ENCODE data around the gene PDIA4.
"Not testable (repeated sequence)": the region's sequence is repeated elsewhere in the genome, so short reads cannot be mapped to it uniquely, and the experiment has no call there.

Gene PDIA4

DNA sequence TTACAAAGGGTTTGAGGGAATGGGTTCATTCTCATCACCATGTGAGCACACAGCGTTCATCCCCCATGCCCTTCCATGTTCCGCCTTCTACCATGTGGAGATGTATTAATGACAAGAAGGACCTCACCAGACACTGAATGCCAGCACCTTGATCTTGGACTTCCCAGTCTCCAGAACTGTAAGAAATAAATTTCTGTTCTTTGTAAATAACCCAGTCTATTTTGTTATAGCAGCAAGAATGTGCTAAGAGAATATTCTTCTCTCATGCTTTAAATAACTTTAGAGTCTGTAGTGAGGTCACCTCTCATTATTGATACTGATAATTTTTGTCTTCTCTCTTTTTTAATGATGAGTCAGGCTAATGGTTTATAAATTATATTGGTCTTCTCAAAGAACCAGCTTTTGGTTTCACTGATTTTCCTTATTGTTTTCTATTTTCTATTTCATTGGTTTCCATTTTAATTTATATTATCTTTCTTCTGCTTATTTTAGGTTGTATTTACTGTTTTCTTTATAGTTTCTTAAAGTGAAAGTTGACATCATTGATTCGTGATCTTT lies 3.1 kb upstream of the PDIA4 start:
- no peak for DNase-seq

DNA sequence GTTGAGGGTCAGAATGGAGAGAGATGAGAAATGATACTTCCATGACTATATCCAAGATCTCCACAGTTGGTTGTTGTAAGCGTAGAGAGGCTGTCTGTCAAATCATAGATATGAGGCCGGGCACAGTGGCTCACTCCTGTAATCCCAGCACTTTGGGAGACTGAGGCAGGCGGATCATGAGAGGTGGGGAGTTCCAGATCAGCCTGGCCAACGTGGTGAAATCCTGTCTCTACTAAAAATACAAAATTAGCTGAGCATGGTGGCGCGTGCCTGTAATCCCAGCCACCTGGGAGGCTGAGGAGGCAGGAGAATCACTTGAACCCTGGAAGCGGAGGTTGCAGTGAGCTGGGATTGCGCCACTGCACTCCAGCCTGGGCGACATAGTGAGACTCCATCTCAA lies 2.1 kb upstream of the PDIA4 start:
- DNase-seq: not testable (repeated sequence)

DNA sequence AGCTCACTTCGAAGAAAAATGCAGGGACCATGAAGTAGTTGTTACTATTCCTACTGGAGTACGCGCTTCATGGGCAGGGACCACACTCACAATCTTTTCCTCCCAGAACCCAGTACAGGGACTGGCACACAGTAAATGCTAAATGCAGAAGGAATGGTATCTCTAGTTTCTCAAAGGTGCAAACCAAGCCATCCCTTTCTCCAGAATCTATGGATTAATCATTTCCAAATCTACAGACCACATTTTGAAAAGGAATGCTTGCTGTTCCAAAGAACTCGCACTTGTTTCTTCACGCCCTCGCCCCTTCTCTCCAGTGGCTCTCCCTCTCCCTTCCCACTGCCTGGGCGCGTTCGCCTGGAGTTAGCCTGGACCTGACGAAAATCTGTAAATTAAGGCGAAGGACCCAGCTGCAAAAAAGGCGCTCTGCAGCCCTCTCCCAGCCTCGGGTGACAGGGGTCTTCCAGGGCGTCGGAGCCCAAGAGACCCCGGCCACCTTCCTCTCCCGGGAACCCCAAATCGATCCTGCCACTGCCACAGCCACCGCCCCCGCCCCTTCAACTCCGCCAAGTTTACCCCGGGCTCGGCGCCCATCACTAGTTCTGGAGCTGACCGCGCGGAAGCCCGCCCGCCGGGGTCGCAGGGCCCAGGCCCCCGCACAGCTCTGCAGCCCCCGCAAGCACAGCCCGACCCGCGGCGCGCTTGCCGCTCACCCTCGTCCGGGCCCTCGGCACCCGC lies 527 bp downstream of the PDIA4 start:
- DNase-seq: no peak

DNA sequence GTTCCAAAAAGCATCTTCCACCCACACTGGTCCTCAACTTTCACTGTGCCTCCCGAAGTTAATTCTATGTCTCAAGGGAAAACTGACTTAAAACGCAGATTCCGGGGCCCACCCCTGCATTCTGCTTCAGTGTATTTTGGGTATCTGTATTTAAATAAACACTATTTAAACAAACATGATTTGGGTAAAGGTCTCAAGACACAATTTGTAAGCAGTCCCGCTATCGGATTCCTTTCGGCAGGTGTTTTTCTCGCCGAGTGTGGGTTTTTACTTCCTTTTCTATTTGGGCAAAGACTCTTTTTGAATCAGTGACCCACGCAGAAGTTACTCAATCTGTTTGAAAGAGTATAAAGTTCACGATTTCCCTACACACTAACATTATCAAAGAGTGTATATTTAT lies 1.2 kb downstream of the PDIA4 start:
- DNase-seq: no peak

DNA sequence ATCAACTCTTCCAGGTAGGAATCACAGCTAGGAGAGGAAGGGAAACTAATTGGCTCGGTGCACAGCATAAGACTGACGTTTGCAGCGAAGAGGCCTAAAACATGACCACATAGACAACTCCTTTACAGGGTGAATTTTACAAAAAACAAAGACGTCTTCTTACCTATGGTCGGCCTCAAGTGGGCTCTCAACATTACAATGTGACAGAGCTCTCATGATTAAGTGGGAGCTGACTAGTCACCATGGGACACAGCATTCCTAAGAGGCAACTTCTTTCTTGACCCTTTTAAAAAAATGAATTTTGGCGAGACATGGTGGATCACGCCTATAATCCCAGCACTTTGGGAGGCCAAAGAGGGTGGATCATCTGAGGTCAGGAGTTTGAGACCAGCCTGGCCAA lies 4.6 kb downstream of the PDIA4 start:
- DNase-seq: no peak

DNA sequence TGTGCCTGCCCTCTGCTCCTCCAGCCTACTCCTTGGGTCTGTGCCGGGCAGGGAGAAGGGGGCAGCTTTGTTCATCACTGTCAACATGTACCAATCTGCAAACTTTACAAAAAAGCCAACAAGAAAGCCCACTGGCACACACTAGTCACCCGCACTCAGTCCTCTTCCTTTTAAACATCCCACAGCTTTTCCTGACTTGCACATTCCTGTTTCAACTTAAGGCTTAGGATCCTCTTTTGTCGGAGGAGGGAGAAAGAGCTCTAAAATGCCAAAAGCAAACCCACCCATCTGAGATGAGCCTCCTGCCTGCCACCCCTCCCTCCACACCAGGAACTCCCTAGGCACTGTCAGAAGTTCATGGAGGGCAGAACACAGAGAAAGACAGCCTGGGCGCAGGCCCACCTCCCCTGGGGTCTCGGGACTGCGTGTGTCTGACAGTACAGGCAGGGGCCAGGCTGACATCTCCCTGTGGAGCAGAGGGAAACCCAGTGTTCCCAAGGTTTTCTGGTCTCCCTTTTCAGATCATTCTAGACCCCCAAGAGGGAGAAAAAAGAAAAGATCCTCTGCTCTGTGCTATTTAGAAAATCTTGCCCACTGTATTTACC lies 5.4 kb downstream of the PDIA4 start:
- DNase-seq: no peak

DNA sequence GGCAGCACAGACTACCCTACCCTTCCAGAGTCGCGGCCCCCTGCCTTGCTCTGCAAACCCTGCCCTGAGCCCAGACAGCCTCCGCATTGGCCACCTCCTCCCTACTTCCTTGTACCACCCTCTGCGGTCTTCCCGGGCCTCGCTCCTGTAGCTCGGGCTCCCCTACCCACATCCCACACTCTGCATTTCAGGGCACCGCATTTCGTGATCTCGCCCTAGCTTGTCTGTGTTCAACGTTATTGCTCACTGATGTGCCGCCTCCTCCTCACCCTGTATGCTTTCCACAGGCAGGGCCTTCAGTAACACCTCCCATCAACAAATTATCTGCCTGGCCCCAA lies 6.6 kb downstream of the PDIA4 start:
- DNase-seq: no peak

DNA sequence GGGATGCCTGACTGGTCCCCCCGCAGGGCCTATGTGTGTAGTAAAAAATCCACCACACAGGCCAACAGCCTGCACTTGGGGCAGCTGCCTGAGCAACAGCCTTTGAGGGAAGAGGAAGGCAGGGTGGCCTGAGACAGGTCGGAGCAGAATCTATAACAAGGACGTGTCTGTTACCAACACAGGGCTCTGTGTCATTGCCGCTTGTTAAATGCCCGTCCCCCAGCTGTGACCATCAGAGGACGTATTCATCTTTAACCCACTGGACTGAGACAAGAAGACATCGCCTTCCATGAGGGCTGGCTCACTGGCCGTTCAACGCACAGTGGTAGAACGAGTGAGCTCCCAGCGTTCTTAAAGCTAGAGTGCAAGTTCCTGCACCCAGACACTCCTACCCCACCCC lies 7.8 kb downstream of the PDIA4 start:
- DNase-seq: no peak

DNA sequence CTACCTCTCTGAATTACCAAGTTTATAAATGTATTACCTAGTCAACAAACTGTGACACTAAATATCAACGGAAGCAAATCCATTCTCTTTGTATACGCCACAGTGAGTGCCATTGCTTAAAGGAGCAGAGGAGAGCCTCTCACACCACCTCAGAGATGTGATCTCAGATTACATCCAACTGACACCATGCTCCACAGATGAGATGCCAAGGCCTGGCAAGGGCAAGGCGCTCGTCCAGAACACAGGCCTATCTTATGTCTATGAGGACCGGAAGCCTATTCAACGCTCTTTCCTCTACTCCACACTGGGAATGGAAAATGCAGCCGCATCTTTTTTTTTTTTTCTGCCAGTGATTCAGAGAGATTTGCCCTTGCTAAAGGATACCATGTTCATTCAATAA lies 11.4 kb downstream of the PDIA4 start:
- DNase-seq: no peak

DNA sequence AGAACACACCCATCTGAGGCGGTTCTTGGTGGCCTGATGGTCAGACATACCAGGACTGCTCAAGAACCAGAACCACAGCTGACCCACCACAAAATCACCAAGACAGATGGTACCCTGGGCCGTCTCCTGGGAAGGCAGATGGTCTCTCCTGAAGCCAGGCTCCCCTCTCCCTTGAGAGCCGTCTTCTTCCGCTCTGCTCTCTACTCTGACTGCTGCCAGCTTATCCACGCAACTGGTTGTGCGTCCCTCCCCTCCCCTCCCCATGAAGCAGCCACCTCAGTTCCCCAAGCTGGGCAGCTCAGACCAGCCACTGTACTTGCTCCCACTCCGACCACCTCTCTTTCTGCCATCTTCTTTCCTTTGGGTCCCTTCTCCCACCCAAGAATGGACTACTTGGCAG lies 14.0 kb downstream of the PDIA4 start:
- no peak for DNase-seq

DNA sequence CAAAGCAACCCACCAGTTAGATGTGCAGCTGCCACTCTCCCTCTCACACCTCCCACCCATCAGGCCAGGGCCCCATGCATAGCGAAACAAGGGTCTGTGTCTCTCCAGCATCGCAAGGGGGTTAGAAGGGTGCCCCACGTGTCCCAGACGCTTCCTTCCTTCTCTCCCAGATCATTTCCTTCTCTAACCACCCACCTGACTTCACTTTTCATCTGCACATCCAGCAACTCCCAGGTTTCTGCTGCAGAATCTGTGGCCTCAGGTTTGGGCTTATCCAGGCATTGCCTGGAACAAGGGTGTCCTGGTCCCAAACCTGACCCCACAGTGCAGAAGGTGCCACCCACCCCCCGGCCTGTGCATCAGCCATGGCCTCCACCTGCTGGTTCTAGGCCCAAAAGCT lies 14.4 kb downstream of the PDIA4 start:
- no peak for DNase-seq

DNA sequence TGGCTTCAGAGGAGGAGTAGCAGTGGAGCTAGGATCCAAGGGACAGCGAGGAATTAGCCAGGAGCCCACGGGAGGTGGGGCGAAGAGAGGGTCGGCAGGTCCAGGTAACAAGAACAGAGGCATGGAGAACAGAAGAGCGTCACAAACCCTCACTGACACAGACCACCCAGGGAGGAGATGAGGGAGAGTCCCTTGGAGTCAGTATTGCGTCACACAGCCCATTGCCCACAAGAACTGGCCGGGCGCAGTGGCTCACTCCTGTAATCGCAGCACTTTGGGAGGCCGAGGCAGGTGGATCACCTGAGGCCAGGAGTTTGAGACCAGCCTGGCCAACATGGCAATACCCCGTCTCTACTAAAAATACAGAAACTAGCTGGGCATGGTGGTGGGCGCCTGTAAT lies 15.6 kb downstream of the PDIA4 start:
- not testable (repeated sequence) for DNase-seq

DNA sequence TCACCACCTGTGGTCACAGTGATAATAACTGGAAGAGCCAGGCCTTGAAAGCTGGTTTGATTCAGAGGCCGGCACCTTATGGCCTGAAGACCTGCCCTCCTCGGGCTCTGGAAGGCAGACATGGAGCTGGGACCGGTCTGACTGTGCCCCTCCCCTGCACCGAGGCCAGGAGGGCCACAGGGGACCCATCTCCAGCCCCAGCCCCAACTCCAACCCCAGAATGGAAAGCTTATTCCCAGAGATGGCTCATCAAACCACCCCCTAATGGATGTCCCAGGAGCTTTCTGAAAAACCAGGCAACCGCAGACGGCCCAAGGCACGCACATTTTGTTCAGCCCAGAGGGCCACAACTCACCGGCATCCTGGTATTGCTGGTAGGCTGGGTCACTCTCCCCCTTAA lies 16.8 kb downstream of the PDIA4 start:
- no peak for DNase-seq

DNA sequence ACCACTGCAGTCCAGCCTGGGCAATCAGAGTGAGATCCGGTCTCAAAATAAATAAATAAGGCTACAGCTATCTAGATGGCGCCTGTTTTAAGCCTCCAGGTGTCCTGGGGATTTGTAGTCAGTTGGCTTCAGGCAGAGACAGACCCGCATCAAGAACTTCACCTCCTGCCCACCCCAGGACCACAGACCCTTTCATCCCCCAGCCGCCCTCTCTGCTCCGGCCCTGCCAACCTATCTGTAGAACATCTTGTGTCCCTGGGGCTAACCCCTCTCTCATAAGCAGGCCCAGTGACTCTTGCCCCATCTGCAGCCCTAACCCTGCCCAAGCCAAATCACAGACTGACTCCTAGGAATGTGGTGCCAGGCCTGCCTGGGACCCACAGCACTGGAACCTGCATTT lies 17.9 kb downstream of the PDIA4 start:
- no peak for DNase-seq

DNA sequence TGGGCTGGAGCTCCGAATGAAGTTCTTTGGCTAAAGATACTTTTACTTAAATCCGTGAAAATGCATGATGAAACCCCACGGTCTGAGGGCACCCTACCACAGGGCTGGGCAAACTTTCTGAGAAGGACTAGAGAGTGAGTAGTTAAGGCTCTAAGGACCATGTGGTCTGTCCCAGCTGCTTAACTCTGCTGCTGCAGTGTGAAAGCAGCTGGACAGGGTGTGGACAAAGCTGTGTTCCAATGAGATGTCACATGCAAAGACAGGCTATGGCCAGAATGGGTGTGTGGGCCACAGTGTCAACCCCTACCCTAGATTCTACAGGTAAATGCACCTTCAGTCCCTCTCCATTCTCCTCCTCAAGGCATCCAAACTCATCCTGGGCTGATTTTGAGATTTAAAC lies 18.8 kb downstream of the PDIA4 start:
- DNase-seq: no peak

DNA sequence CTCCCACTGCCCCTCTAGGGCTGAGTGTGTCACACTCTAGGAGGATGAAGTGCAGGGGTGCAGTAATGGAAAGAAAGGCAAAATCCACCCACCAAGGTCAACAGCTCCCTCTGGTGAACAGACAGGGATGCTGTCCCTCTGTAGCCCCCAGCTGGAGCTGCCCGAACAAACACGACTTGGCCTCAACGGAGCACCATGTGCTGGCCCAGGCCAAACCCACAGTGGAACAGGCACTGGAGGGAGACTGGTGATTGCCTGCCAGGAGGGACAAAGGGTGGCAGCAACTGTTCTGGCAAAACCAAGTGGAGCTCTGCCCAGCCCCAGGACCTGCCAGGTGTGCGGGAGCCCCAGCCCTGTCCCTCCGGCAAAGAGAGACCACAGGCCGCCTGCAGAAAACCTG lies 20.7 kb downstream of the PDIA4 start:
- DNase-seq: no peak

DNA sequence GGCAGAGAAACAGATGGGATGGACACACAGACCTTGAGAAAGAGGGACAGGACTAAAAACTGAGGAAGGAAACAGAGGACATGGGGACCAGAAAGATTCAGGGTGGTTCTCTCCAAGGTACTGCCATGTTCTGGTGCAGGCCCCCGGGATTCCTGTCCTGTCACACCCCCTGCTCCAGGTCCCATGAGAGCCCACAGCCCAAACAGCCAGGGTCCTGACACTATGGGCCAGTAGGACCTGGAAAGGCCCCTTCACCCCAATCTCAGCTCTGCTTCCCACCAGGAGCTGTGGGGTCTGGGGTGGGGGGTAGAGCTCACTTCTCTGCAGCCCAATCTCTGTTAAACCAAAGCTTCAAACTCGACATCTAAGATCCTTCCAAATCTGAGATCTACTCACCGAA lies 21.2 kb downstream of the PDIA4 start:
- DNase-seq: no peak

DNA sequence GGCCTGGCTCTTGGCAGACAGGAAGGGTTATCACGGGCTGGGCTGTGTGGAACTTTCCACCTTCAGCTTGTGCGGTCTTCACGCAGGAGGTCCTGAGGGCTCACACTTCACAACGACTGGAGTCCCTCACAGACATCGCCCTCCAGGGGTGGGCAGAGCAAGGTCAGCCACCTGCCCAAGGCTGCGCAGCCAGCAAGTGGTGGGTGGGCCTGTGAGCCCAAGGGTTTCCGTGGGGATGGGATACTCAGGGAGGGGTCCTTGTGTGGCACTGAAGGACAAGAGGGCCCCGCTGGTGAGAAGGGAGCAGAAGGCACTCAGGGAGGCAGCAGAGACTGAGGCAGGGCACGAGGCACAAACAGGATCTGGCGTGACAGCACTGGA lies 22.0 kb downstream of the PDIA4 start:
- no peak for DNase-seq

DNA sequence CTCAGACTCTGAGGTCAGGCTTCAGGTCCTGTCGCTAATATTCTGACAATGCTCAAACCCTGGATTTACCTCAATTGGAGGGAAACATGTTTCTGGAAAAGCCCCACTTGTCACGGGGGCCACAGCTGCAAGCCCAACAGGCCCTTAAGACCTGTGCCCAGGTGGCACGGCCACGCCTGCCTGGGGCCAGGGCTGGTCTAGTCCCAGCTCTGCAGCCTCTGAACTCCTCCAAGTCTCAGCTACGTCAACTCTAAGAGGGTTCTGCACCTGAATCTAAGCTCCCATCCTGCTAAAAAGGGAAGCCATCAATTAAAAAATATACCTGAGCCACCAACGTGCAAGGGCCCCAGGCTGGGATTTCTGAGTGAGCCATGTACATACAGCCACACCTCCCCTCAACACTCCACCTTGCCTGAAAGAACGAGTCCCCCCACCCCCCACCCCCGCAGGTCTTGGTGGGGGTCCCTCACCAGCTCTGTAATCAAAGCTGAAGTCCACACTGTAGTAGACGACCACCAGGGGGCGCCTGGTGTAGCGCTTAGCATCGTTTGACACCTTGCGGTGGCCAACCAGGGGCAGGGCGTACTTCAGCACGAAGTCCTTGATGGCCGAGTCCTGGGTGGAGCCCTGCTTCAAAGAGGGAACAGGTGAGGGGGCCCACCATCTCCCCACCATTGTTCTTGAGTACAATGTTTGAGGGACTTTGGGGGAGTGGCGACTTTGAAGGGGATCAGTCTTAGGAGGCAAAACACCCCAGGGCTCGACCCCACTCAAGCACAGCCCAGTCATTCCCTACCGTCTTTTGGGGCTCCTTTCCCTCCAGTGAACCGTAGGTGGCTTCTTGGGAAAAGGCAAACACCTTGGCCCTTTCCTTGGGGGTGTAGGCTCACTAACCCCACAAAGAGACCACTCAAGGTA lies 22.6 kb downstream of the PDIA4 start:
- peak; percentile 78 for DNase-seq

DNA sequence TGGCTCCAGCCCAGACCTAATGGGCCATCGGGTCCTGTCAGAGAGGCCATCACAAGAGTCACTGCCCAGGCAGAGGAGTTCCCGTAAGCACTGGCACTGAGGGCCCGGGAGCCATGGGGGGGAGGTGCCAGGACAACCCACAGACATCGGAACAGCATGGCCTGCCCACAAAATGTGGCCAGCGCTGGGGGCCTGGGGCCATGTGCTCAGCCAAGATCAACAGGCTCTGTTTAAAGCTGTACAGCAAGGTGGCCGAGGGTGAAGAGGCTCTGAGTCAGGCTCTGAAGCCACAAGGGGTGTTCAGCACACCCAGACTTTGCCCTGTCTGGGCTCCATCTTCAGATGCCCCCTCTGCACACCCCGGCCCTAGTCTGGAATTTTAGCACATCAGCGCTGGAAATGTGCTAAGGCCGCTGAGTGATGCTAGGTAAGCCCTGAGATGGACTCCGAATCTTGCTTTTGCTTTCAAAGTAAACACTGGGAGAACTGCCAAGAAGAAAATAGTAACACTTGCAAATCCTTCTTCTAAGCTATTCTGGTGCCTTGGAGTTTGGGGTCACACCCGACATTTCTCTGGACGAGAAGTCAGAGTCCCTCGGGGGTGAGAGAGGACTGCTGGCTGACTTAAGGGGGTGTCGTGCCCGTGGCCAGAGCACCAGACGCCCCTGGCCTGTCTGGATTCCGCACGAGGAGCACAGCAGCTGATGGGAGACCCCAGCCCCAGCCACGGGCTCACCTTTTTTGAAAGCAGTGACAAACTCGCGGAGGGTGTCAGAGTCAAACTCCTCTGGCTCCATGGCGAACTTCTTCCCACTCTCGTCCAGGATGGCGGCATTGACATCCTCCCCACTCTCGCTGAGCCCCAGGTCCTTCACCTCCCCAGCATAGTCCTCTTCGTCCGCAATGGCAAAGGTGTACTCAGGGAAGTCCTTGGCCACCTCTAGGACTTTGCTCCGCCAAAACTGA lies 23.6 kb downstream of the PDIA4 start:
- no peak for DNase-seq

DNA sequence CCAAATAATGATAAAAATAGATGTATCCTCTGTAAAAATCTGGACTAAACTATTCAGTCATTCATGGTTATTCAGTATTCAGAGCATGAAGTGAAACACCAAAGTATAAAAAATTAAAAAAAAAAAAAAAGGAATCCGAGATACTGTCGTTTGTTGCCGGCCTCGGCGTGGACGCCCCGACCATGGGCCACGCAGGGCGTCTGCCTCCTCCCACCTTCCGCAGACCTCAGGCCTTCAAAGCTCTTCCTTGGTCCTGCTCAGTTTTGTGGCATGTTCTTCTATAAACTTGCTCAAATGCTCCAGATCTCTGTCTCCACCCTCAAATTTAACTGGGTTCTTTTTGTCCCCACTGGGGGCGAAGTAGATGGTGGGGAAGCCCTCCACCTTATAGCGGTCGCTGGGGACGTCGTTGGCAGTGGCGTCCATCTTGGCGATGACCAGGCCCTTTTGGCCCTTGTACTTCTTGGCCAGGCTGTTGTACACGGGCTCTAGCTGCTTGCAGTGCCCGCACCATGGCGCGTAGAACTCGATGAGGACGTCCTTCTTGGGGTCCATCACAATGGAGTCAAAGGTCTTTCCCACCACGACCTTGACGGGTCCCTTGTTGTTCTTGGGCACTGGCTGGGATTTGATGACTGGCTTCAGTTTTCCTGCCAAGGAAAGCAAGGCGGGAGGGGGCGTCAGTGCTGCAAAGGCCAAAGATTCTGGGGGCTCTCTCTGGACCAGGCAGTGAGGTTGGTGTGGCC lies 24.6 kb downstream of the PDIA4 start:
- no peak for DNase-seq

DNA sequence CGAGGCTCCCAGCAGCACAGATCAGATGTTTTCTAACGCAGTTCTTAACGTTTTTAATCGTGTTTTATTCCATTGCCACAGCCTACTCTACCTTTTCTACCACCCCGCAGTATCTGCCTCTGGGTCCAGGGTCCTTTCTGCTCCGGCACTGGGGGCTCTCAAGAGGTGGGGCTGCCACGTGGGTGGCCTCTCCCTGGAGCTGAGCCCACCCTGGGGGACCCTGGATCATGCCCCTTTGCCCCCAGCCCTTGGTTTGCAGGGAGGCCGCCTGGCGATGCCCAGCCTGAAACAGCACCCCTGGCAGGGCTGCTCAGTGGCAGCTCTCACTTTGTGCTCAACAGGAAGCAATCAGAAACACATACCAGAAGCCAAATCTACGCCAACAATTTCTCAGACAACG lies 25.3 kb downstream of the PDIA4 start:
- DNase-seq: no peak

Data from CD4-positive, alpha-beta T cell treated with Interleukin-15 for 1 hour (primary cell).